ENCODE measurements around the gene SMC1B. TPM values are rescaled to one million over a fixed set of nuclear protein-coding genes. Genes with fewer than 3 reads are reported as not detected.

The SMC1B gene
- total and polyA plus RNA-seq, 2 of the 8 experiments (the other 6 are each of a cell fraction or from before 2014, with no cell fraction given) = 0.02 TPM; not detected in 1

DNA sequence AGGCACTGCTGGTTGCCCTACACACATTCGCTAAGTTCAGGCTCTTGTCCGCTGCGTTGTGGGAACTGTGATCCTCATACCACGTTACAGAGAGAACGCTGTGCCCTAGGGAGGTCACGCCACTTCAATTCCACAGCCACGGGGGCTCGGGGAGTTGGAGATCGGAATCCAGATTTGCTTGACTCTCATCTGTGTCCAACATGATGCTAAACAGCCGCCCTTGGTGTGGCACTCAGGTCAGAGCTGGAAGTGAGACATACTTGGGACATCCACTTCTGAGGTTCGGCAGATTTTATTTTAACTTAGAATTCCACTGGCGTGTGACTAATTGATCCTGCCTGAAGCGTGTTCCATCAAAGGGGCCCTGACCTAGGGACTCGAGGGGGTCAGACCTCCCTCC, 41.8 kb upstream of the SMC1B start:
- no peaks in the 10 kb centered on the region for H3K4me1 ChIP-seq (replicated peaks in 1 of 4; ENCODE audit: control insufficient read depth in 3 of 4, insufficient read depth in 4 of 4, low read length in 3 of 4)
- no peaks in the 10 kb centered on the region for H3K9me3 ChIP-seq (ENCODE audit: insufficient read depth in 2 of 2, low read depth in 1 of 2, low read length in 1 of 2)
- H2BK5ac ChIP-seq (ENCODE audit: low read depth, low read length) = no peak overlapping the region
- no peak for DNase-seq (ENCODE audit: low read depth in 1 of 2, low spot score in 2 of 2)
- no peak overlapping the region for H4K91ac ChIP-seq (replicated peaks; ENCODE audit: insufficient read length, low read length)
- H3K14ac ChIP-seq (ENCODE audit: insufficient read length) = no peak overlapping the region
- 92% methylated on average over 14 of the region's 14 CpGs; no CpG with 5 or more reads in 1 of the 2 experiments for whole genome bisulfite sequencing, 2 experiments (ENCODE audit: extremely low coverage in 1 of 2, insufficient coverage in 1 of 2, insufficient read length in 1 of 2, insufficient replicate concordance in 2 of 2, low coverage in 1 of 2, low lambda C conversion rate in 2 of 2, missing lambda C conversion rate in 1 of 2)
- H2AFZ ChIP-seq (ENCODE audit: low read length) = no peak overlapping the region
- H3K9ac ChIP-seq (replicated peaks in 1 of 4; ENCODE audit: extremely low read depth in 1 of 4, low read depth in 3 of 4, low read length in 3 of 4) = no peak overlapping the region
- H2BK15ac ChIP-seq (ENCODE audit: low read length) = no peak overlapping the region
- no peak overlapping the region for H4K5ac ChIP-seq (ENCODE audit: insufficient read length, low read depth, low read length)
- no peak overlapping the region for H3K23ac ChIP-seq (ENCODE audit: insufficient read length)
- H3K79me1 ChIP-seq (ENCODE audit: low read depth, low read length) = no peaks in the 10 kb centered on the region
- H3K4ac ChIP-seq (replicated peaks; ENCODE audit: insufficient read length, low read depth, low read length) = no peak overlapping the region
- H3K4me2 ChIP-seq (ENCODE audit: insufficient read depth in 1 of 2, low read depth in 2 of 2, low read length in 2 of 2) = no peak overlapping the region
- no peak overlapping the region for H2BK120ac ChIP-seq (replicated peaks; ENCODE audit: low read depth, low read length)
- TF ChIP-seq EP300 (IDR thresholded peaks at IDR 0.05; ENCODE audit: borderline replicate concordance in 1 of 2, low read depth in 2 of 2, low read length in 2 of 2) = no peak
- no peak for TF ChIP-seq JUN (IDR thresholded peaks at IDR 0.05; ENCODE audit: low read depth, low read length)
- TF ChIP-seq ATF3 (IDR thresholded peaks at IDR 0.05; ENCODE audit: insufficient read depth, low read depth, low read length) = no peak
- no peak overlapping the region for H2AK5ac ChIP-seq (ENCODE audit: low read depth, low read length)
- H3K36me3 ChIP-seq (ENCODE audit: control insufficient read depth in 2 of 4, insufficient read depth in 4 of 4, low read length in 3 of 4) = no peaks in the 10 kb centered on the region
- H3K4me3 ChIP-seq (ENCODE audit: extremely low read depth in 1 of 4, insufficient read depth in 2 of 4, low read depth in 3 of 4, low read length in 4 of 4) = no peak overlapping the region
- H2BK20ac ChIP-seq (ENCODE audit: low read length) = no peak overlapping the region
- ChIA-PET POLR2A (ENCODE audit: partially characterized antibody) (no interaction called here), CTCF (ENCODE audit: partially characterized antibody) (interaction anchor here (0.9 kb wide), 1 partner anchor 51 kb away, joined by 3 read pairs; no protein-coding TSS in a partner anchor)
- no peaks in the 10 kb centered on the region for H3K79me2 ChIP-seq (ENCODE audit: control insufficient read depth in 1 of 2, insufficient read depth in 2 of 2, low read length in 2 of 2)
- H3K23me2 ChIP-seq (ENCODE audit: low read depth, low read length) = no peaks in the 10 kb centered on the region
- H3K18ac ChIP-seq (ENCODE audit: extremely low read depth, low read length) = no peak overlapping the region
- no peak for FAIRE-seq
- H4K20me1 ChIP-seq (replicated peaks in 1 of 2; ENCODE audit: control insufficient read depth in 1 of 2, insufficient read depth in 2 of 2, low read length in 2 of 2) = peaks cover 0 to 1% of the 10 kb centered on the region in 2 experiments
- no peak overlapping the region for H3K27ac ChIP-seq (ENCODE audit: low read depth, low read length)
- H3K27me3 ChIP-seq (replicated peaks in 1 of 4; ENCODE audit: control insufficient read depth in 3 of 4, extremely low read depth in 1 of 4, insufficient read depth in 3 of 4, low read length in 3 of 4) = no peaks in the 10 kb centered on the region; a peak in 1 of 7 replicates
- no peak overlapping the region; the same call in 1 of the 2 replicates for H2BK12ac ChIP-seq (ENCODE audit: low read depth, low read length)
- H3K56ac ChIP-seq (replicated peaks; ENCODE audit: insufficient read length, low read depth, low read length) = no peak overlapping the region
- H4K8ac ChIP-seq (ENCODE audit: extremely low read depth, insufficient read depth, low read length) = no peak overlapping the region
